Measurements from ENCODE around the gene ARHGAP26.

DNA sequence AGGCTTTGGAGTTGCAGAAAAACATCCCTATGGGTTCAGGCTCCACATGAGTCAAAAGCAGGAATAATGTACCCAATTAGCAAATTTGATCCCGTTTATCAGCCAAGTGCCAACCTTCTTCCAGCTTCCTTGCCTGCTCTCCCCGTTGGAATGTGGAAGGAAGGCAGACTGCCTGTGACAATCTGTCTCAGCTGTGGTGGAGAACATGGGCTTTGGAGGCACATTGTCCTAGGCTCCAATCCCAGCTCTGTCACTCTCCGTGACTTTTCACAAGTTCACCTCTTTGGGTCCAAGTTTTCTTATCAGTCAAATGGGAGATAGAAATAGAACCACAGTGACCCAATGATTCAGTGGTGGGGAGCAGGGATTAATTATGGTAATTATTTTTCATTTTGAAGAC lies 113.9 kb downstream of the ARHGAP26 start:
- no peak for TF ChIP-seq POLR2AphosphoS5 (IDR thresholded peaks at IDR 0.05)
- TF ChIP-seq, protein P1, sequence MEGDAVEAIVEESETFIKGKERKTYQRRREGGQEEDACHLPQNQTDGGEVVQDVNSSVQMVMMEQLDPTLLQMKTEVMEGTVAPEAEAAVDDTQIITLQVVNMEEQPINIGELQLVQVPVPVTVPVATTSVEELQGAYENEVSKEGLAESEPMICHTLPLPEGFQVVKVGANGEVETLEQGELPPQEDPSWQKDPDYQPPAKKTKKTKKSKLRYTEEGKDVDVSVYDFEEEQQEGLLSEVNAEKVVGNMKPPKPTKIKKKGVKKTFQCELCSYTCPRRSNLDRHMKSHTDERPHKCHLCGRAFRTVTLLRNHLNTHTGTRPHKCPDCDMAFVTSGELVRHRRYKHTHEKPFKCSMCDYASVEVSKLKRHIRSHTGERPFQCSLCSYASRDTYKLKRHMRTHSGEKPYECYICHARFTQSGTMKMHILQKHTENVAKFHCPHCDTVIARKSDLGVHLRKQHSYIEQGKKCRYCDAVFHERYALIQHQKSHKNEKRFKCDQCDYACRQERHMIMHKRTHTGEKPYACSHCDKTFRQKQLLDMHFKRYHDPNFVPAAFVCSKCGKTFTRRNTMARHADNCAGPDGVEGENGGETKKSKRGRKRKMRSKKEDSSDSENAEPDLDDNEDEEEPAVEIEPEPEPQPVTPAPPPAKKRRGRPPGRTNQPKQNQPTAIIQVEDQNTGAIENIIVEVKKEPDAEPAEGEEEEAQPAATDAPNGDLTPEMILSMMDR (IDR thresholded peaks at IDR 0.05 in 8 of 11, conservative IDR thresholded peaks at IDR 0.05 in 3 of 11) = no peak
- TF ChIP-seq POLR2A (IDR thresholded peaks at IDR 0.05) = no peak
